ENCODE measurements around the gene MND1.
"Not testable (repeated sequence)": the region's sequence is repeated elsewhere in the genome, so short reads cannot be mapped to it uniquely, and the experiment has no call there.

Gene MND1

DNA sequence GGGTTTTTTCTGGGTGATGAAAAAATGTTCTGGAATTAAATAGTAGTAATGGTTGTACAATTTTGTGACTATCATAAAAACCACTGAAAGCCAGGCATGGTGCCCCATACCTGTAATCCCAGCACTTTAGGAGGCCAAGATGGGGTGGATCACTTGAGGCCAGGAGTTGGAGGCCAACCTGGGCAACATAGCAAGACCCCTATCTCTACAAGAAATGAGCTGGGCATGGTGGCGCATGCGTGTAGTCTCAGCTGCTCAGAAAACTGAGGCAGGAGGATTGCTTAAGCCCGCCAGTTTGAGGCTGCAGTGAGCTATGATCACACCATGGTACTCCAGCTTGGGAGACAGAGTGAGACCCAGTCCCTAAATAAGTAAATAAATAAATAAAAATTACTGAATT is 63.4 kb downstream of the MND1 start:
- no peak for DNase-seq

DNA sequence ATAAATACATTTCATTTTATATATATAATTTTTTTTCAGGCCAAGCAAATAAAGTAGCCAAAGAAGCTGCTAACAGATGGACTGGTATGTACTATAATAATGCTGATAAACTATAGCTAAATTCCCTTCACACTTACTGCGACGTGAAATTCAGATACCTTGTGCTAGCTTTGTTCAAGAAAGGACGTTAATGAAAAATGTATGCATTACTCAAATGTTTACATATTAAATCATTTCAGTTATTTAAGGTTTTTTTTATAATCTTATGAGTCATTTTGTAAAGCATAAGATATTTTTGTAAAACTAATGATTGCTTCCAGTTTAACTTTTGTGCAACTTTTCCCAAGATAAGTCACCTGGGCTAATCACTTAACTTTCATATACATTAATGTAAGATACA is 64.4 kb downstream of the MND1 start:
- DNase-seq, result no peak

DNA sequence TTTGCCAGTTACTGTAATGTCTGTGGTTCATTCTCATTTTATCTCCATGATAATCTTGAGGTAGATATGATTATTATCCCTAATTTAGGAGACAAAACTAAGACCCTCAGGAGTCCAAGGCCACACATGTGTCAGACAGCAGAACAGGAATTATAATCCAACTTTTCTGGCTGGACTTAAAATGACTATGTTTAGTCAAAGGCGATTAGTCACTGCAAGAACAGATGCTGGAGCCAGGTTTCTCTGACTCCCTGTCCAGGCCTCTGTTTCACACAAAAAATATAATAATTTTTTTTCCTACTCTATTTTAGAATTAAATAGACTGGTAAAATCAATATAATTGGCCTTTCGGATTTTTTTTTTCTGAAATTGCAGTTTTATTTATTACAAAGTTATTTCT is 64.9 kb downstream of the MND1 start:
- DNase-seq, result no peak

DNA sequence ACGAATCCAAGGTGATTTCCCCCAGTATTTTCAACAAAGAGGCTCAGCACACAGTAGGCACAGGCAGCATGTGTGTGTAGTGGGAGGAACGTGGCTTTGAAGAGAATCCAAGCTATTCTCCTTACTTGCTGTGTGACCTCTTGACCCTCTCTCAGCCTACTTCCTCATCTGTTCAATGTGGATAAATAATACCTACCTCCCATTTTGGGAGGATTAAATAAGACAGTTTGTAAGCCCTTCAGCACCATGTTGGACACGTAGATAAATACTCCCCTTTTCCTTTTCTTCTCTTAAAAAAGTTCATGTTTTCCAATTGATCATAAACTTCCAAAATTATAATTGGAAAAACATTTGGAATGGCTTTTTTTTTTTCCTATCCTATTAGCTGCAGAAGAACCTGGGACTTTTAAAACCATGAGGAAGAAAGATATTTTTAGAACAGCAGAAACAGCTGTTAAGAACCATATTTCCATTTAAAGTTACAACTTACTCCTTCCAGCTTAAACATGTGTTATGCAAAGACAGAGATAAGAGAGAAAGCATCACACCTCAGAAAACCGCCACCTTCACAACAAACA is 65.5 kb downstream of the MND1 start:
- no peak for DNase-seq

DNA sequence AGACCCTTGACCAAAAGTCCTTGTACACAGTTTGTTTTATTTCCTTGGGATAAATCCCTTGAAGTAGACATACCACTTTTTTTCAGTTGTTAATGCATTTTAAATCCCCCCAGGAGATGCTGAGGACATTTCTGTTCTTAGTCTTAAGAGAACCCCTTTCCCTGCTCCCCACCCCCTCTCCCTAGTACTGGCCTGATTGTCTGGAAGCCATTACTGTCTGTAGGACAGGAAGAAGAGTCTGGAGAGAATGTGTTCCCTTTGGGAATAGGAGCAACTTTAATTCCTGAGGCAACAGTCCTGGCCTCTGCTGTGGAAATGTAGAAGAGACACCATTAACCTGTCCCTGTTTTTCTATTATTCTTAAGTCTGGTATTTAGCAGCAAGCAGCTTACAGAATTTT is 69.4 kb downstream of the MND1 start:
- DNase-seq, result no peak

DNA sequence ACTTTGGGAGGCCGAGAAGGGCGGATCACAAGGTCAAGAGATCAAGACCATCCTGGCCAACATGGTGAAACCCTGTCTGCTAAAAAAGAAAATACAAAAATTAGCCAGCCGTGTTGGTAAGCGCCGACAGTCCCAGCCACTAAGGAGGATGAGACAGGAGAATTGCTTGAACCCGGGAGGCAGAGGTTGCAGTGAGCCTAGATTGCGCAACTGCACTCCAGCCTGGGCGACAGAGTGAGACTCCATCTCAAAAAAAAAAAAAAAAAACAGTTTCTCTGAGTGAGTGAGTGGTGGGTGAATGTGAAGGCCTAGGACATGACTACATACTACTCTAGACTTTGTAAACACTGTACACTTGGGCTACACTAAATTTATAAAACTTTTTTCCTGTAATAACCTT is 72.0 kb downstream of the MND1 start:
- not testable (repeated sequence) for DNase-seq

DNA sequence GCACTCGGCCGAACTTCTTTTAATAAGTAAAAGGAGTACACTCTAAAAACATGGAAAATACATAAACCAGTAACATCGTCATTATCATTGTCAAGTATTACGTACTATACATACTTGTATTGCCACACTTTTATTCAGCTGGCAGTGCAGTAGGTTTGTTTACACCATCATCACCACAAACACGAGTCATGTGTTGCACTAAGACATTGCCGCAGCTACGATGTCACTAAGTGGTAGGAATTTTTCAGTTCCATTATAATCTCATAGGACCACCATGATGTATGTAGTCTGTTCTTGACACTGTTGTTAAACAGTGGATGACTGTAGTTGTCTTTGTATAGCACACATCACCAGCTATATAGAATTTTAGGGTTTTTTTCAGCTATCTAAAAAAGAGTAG is 73.6 kb downstream of the MND1 start:
- DNase-seq, result no peak

DNA sequence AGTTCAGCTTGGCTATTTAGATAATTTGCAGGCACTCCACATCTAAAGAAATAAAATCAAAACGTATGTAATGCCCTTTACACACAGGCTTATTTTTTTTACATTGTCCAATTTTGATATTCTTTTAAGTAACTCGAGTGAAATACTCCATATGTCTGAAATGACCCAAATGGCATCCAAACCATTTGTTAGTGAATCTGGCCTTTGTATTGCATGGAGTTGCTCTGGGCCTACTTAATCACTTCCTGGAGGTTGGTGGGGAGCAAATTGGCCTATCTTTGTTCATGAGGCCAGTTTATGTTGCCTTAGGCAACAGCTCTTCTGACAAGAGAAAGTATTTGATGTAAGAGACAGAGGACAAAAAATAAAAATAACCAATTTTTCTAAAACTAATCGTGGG is 74.1 kb downstream of the MND1 start:
- no peak for DNase-seq

DNA sequence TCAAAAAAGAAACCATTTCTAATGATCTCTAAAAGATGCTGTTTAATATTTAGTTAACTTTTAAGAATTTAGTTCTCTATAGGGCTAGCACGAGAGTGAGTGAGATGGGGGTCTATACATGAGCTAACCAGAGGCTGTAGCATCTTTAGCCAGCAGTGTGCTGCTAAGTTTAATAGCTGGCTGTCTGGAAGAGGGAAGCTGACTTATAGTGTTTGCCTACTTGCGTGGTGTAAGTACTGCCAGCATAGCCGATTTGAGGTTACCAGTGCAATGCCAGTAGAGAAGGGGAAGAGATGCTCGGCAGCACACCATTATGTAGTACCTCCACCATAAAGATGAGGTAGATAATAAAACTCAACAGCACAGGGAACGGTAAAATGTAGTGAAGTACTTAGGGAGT is 74.5 kb downstream of the MND1 start:
- no peak for DNase-seq

DNA sequence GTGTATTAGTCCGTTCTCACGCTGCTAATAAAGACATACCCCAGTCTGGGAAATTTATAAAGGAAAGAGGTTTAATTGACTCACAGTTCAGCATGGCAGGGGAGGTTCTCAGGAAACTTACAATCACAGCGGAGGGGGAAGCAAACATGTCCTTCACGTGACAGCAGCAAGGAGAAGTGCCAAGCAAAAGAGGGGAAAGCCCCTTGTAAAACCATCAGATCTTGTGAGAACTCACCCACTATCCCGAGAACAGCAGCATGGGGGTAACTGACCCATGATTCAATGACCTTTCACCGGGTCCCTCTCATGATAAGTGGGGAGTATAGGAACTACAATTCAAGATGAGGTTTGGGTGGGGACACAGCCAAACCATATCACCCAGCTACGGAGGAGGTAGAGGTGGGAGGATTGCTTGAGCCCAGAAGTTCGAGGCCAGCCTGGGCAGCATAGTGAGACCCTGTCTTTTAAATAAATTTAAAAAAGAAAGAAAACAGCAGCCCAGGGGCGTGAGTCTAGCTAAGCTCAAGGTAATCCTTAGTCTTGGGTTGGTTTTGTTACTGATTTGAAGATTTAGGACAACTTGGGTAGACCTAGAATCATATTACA is 75.3 kb downstream of the MND1 start:
- no peak for DNase-seq

DNA sequence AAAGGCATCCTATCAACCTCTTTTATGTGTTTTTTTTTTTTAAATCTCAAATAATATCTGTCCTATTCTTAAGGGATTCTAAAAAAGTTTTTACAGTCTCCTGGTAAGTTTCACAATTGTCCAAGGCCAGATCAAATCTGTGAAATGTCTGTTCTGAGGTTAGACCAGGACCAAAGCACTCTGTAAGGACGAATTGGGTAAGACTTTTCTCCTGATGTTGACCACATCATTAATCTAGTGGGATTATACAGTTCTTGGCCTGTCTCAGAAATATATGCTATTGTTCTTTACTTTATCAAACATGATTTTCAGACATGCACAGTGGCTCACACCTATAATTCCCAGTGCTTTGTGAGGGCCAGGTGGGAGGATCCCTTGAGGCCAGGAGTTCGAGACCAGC is 75.9 kb downstream of the MND1 start:
- no peak for DNase-seq

DNA sequence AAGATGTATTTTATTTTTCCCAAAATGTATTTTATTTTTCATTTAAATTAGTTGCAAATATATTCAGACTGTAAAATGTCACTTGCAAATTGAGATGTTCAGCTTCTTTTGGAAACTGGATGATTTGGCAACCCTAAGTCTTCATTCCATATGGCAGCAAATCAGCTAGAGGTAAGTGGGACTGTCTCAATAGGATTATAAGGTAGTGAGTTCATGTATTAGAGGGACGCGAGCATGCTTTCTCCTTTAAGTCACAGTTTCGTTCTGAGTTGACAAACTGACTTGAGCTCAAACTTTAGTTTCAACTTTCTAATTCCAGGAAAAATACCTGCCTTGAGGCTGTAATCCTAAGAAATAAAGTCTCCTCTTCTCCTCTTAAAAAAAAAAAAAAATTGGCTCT is 77.5 kb downstream of the MND1 start:
- no peak for DNase-seq

DNA sequence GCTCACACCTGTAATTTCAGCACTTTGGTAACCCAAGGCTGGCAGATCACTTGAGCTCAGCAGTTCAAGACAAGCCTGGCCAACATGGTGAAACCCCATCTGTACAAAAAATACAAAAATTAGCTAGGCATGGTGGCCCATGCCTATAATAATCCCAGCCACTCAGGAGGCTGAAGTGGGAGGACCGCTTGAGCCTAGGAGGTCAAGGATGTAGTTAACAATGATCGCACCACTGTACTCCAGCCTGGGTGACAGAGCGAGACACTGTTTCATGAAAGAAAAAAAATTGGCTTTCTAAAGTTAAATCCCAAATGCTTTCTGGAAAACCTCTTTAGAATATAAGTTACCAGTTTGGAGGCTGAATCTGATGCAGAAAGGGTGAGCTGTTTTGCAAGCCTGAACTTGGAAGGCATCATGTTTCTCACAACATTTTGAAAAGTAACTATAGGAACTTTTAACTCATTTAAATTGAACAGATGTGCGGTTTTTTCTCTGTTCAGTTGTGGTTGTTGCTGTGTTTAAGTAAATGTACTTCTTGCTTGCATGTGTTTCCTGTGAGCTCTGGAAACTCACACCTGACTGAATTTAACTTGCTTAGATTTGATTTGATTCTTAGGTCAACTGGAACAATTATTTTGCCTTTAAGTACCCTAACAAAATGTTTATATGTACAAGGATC is 81.9 kb downstream of the MND1 start:
- DNase-seq, result no peak

DNA sequence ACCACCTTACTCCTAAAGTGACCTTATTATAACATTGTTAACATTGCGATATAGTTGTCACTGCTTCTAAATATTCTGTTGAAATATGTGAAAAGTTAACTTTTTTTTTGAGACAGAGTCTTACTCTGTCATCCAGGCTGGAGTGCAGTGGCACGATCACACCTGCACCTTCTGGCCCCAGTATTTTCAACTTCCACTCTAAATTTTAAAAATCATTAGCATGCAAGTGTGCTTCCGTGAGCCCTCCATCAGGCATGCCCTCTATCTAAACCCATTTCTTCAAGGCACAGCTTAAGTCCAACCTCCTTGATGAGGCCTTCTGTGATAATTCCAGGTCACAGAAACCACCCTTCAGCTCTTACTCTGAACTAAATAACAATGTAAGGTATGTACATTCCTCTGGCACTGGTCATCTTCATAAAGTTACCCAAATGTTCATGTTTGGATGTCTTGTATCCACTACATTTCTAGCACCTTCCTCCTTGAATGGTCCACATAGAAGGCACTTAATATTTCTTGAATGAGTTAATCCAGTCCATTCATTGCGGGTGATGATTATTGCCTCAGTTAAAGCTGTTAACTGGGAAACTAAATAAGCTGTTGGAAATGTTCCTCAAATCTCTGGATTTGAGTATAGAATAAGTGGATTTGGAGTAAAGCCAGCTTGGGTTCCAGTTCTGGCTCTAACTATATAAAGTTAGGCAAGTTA is 83.0 kb downstream of the MND1 start:
- DNase-seq, result no peak

DNA sequence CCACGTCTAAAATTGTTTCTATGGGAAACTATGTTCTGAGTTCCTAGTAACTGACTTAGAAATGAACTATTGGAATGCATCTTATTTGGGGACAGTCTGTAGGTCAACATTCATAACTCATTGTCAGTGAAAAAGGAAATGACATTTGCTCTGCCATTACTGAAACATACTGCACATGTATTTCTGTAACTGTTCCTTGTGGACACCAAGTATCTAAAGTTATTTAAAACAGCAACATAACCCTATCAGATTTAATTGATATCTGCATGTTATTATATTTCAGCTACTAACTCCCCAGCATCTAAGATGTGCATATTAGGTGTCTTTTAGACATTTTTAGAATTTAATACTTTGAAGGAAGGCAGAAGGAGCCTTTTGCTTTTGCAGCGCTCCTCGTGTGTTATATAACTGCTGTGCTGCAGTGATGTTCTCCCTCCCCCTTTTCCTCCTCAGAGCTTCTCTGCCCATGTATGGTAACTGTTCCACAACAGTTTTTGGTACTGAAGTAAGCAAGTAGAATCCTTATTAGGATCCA is 84.5 kb downstream of the MND1 start:
- no peak for DNase-seq

DNA sequence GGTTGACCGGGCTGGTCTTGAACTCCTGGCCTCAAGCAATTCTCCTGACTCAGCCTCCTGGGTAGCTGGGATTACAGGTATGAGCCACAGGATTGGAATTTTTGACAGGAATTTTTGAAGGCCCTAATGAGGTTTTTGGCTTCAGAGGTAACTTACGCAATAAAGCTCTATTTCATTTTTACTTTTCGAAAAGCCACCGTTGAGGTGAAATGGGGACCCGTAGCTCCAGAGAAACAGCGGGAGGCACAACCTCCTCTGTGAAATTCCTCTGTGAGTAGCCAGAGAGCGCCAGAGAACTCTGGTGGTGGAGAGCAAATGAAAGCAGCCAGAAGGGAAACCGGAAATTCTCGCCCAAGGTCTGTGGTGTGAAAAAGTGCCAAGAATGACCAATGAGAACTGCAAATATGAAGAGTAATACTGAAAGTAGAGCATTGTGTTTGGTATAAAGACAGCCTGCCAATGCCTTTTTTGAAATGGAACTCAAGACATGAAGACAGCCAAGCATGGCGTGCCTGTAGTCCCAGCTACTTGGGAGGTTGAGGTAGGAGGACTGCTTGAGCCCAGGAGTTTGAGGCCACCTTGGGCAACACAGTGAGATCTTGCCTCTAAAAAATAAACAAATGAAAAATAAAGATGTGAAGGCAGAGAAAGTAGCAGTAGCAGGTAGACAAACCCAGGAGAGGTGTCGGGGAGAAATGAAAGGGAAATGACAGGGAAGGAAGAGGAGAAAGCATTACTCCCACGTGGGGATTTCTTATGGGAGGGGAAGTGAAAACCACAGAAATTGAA is 88.7 kb downstream of the MND1 start:
- DNase-seq, result no peak

DNA sequence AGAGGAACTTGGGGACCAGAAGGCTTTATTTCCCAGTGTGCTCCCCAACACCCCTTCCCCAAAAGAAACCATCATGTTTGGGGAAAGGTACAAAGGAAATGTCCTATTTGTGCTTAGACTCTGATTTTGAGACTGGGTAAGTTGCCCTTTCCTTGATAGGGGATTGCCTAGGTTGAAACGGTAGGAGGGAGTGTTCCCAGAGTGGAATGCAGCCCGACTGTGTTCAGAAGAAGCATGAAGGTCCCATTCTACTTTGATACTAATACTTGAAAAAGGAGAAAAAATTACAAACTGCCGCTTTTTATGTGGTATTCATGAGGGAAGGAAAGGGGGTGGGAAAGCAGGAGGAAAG is 89.2 kb downstream of the MND1 start:
- no peak for DNase-seq

DNA sequence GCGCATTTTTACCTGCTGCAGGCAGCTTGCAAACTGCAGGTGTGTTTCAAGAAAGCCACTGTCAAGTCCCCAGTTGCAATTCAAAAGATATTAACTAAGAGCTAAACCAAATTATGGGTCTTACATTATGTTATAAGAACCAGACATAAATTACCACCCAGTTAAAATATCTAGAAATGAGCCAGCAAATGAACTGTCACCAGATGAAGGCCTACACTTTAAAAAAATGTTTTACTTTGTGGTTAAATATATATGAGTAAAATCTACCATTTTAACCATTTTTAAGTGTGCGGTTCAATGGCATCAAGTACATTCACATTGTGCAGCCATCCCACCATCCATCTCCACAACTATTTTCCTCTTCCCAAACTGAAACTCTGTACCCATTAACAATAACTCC is 89.7 kb downstream of the MND1 start:
- no peak for DNase-seq

DNA sequence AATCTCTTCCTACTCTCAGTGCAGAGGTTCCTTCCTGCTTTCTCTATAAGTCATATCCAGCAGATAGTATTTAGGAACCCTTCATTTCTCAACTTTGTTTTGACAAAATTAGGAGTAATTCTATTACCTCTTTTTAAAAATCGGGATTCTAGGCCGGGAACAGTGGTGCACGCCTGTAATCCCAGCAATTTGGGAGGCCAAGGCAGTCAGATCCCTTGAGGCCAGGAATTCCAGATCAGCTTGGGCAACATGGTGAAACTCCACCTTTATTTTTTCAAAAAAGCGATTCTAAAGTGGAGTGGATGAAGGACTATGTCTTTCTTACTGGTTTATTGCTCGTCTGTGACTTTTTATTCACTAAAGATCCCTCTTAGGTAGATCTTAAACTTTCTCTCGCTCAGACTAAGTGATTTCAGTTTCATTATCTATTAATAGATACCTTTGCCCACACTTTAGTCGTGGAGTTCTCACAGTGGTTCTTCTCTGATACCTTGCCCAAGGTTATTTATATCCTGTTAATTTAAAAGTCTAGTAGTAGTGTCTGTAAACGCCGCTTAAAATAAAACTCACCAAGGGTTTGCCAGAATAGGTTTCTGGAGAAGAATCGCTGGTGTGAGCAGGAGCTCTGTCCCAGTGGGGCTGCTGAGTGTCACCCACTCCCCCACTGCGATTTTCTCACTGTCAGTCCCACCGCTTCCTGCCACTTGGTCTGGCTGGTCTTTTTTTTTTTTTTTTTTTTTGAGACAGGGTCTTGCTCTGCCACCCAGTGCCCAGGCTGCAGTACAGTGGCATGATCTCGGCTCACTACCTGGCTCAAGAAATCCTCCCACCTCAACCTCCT is 94.6 kb downstream of the MND1 start:
- DNase-seq, result no peak

DNA sequence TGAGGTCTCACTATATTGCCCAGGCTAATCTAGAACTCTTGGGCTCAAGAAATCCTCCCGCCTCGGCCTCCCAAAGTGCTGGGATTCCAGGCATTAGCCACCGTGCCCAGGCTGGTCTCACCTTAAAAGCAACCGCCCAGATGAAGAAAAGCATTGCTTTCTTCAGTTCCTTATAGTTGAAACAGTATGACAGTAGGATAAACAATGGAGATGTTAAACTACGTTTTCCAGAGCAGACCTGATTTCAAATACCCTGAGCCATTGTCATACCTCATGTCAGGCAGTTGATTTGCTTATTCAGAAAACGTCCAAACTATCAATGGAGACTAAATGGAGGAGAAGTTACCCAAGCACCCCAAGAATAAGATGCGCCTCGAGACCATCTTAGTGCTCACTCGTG is 95.3 kb downstream of the MND1 start:
- DNase-seq, result no peak

DNA sequence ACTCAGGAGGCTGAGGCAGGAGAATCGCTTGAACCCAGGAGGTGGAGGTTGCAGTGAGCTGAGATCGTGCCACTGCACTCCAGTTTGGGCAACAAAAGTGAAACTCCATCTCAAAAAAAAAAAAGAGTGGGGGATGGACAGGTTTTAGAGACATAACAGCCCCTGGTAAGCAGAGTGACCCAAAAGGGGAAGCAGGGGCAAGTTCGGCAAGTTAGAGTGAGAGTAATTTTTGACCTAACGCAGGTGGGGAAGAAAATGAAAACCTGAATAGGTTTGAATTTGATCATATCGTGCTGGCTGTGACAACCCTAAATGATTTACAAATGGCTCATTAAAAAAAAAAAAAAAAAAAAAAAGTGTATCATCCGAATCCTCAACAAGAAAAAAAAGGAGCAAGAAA is 96.0 kb downstream of the MND1 start:
- no peak for DNase-seq

DNA sequence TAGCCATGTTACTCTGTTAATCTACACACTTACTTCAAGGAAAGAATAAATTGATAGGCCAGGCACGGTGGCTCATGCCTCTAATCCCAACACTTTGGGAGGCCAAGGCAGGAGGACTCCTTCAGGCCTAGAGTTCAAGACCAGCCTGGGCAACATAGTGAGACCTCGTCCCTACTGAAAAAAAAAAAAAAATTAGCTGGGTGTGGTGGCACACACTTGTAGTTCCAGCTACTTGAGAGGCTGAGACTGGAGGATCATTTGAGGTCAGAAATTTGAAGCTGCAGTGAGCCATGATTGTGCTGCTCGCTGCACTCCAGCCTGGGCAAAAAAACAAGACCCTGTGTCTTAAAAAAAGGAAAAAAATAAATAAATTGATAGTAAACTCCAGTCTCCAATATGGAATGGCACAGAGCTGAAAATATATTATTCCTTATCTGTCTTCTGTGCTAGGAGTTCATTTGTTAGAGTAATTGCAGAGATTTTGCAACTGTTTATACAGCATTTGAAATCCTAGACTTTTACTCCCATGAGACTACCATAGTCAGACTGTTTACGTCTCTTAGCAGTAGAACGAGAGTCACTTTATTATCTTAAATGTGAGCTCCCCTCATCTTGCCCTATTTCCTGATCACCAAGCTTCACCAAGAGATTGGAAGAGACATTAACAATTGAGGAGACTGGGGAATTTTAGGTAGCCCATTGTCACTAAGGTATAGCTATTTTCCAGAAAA is 102.9 kb downstream of the MND1 start:
- no peak for DNase-seq
